ENCODE data around the gene GCNA.

GRCh38 chrX:71549986-71550385 lies 28.3 kb upstream of the GCNA start:
- TF ChIP-seq CTCF (IDR thresholded peaks at IDR 0.05) (no peak), POLR2A (IDR thresholded peaks at IDR 0.05) (no peak)

Measured in heart left ventricle (tissue), 13 donors.